Right lobe of liver (tissue), 4 donors: Measurements from ENCODE around the gene LRRC45.

Source experiments
- CTCF ChIP-seq, 4 donors: fragments of 200-600 bp in 3 of 4; fragments of 450-650 bp in 1 of 4; IDR thresholded peaks; one replicate each; pipeline versions ENCODE4 v1.5.1 to v1.8.0; 2016 to 2022; ENCODE audit warnings: antibody characterized with exemption in 4 of 4, mild to moderate bottlenecking in 2 of 4
- POLR2A ChIP-seq: fragments of 450-650 bp; IDR thresholded peaks from one replicate; pipeline ENCODE4 v1.6.1; 2017; ENCODE audit warnings: antibody characterized with exemption, mild to moderate bottlenecking
- donor health status: DM: no; HTN: no; CAD: no.
- donor health status: DM: no; HTN: no; CAD: no.
- donor health status: DM: no; HTN: yes; CAD: no.

- TF ChIP-seq CTCF (IDR thresholded peaks at IDR 0.05), result no peak
- no peak for TF ChIP-seq POLR2A
Measured at GRCh38 chr17:82020572-82021106, 2.5 kb upstream of the LRRC45 start.
